Neural progenitor cell (in vitro differentiated cells): ENCODE data around the gene DIS3L2.

Experiments used
- EZH2 ChIP-seq: fragments of 200-600 bp; sonication (generic); IDR thresholded peaks from 2 replicates; pipeline ENCODE4 v1.6.1; 2017; ENCODE audit warnings: antibody characterized with exemption, mild to moderate bottlenecking, moderate library complexity
- TF ChIP-seq, protein P1 (sequence below): fragments of 200-600 bp; sonication (generic); IDR thresholded peaks from 2 replicates; pipeline ENCODE4 v1.5.1; 2017; ENCODE audit warnings: antibody characterized with exemption, mild to moderate bottlenecking

DNA sequence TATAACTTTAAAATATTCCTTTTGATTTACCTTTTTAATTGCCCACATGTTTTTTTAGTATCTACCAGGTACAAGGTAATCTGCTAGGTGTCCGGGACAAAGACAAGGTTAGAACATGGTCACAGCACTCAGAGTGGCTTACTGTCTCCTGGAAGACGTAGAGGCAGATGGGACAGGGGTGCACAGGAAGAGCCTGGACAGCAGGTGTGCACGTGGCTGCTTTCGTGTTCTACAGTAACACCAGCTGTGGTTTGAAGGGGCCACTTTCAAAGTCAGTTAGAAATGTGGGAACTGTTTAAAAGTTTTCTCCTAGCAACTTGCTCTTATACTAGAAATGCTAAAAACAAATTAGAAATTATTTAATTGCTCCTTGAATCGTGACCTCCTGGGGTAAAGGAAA lies 314.2 kb downstream of the DIS3L2 start:
- TF ChIP-seq, protein P1, sequence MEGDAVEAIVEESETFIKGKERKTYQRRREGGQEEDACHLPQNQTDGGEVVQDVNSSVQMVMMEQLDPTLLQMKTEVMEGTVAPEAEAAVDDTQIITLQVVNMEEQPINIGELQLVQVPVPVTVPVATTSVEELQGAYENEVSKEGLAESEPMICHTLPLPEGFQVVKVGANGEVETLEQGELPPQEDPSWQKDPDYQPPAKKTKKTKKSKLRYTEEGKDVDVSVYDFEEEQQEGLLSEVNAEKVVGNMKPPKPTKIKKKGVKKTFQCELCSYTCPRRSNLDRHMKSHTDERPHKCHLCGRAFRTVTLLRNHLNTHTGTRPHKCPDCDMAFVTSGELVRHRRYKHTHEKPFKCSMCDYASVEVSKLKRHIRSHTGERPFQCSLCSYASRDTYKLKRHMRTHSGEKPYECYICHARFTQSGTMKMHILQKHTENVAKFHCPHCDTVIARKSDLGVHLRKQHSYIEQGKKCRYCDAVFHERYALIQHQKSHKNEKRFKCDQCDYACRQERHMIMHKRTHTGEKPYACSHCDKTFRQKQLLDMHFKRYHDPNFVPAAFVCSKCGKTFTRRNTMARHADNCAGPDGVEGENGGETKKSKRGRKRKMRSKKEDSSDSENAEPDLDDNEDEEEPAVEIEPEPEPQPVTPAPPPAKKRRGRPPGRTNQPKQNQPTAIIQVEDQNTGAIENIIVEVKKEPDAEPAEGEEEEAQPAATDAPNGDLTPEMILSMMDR: no peak
- TF ChIP-seq EZH2: no peak
